Measurements from ENCODE around the gene PCOLCE2. TPM values are rescaled to one million over a fixed set of nuclear protein-coding genes. Genes with fewer than 3 reads are reported as not detected.

PCOLCE2 gene
- total and polyA plus RNA-seq, 2 of the 8 experiments (the other 6 are each of a cell fraction or from before 2014, with no cell fraction given), result 11.1 to 12.6 TPM

DNA sequence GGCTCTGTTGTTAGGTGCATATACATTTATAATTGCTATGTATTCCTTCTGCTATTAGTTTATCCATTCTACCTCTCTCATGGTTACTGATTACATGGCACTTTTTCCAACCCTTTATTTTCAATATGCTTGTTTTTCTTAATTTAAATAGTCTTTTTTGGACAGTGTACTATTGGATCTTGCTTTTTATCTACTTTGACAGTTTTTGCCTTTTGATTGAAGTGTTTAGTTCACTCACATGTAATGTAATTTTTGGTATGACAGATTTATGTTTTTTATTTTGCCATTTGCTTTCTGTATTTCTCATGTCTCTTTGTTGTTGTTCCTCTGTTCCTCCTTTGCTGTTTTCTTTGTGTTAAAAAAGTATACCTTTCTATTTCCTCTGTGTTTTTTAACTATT lies 120.5 kb downstream of the PCOLCE2 start (continued):
- TF ChIP-seq, protein P1, sequence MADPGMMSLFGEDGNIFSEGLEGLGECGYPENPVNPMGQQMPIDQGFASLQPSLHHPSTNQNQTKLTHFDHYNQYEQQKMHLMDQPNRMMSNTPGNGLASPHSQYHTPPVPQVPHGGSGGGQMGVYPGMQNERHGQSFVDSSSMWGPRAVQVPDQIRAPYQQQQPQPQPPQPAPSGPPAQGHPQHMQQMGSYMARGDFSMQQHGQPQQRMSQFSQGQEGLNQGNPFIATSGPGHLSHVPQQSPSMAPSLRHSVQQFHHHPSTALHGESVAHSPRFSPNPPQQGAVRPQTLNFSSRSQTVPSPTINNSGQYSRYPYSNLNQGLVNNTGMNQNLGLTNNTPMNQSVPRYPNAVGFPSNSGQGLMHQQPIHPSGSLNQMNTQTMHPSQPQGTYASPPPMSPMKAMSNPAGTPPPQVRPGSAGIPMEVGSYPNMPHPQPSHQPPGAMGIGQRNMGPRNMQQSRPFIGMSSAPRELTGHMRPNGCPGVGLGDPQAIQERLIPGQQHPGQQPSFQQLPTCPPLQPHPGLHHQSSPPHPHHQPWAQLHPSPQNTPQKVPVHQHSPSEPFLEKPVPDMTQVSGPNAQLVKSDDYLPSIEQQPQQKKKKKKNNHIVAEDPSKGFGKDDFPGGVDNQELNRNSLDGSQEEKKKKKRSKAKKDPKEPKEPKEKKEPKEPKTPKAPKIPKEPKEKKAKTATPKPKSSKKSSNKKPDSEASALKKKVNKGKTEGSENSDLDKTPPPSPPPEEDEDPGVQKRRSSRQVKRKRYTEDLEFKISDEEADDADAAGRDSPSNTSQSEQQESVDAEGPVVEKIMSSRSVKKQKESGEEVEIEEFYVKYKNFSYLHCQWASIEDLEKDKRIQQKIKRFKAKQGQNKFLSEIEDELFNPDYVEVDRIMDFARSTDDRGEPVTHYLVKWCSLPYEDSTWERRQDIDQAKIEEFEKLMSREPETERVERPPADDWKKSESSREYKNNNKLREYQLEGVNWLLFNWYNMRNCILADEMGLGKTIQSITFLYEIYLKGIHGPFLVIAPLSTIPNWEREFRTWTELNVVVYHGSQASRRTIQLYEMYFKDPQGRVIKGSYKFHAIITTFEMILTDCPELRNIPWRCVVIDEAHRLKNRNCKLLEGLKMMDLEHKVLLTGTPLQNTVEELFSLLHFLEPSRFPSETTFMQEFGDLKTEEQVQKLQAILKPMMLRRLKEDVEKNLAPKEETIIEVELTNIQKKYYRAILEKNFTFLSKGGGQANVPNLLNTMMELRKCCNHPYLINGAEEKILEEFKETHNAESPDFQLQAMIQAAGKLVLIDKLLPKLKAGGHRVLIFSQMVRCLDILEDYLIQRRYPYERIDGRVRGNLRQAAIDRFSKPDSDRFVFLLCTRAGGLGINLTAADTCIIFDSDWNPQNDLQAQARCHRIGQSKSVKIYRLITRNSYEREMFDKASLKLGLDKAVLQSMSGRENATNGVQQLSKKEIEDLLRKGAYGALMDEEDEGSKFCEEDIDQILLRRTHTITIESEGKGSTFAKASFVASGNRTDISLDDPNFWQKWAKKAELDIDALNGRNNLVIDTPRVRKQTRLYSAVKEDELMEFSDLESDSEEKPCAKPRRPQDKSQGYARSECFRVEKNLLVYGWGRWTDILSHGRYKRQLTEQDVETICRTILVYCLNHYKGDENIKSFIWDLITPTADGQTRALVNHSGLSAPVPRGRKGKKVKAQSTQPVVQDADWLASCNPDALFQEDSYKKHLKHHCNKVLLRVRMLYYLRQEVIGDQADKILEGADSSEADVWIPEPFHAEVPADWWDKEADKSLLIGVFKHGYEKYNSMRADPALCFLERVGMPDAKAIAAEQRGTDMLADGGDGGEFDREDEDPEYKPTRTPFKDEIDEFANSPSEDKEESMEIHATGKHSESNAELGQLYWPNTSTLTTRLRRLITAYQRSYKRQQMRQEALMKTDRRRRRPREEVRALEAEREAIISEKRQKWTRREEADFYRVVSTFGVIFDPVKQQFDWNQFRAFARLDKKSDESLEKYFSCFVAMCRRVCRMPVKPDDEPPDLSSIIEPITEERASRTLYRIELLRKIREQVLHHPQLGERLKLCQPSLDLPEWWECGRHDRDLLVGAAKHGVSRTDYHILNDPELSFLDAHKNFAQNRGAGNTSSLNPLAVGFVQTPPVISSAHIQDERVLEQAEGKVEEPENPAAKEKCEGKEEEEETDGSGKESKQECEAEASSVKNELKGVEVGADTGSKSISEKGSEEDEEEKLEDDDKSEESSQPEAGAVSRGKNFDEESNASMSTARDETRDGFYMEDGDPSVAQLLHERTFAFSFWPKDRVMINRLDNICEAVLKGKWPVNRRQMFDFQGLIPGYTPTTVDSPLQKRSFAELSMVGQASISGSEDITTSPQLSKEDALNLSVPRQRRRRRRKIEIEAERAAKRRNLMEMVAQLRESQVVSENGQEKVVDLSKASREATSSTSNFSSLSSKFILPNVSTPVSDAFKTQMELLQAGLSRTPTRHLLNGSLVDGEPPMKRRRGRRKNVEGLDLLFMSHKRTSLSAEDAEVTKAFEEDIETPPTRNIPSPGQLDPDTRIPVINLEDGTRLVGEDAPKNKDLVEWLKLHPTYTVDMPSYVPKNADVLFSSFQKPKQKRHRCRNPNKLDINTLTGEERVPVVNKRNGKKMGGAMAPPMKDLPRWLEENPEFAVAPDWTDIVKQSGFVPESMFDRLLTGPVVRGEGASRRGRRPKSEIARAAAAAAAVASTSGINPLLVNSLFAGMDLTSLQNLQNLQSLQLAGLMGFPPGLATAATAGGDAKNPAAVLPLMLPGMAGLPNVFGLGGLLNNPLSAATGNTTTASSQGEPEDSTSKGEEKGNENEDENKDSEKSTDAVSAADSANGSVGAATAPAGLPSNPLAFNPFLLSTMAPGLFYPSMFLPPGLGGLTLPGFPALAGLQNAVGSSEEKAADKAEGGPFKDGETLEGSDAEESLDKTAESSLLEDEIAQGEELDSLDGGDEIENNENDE (IDR thresholded peaks at IDR 0.05; ENCODE audit: insufficient replicate concordance, low read length), result no peak
- TF ChIP-seq EP300 (IDR thresholded peaks at IDR 0.05; ENCODE audit: borderline replicate concordance in 1 of 2, low read depth in 2 of 2, low read length in 2 of 2), result no peak

Data from H1 (cell line).